GM12878 (cell line): ENCODE results near the gene CXCR6. TPM values are rescaled to one million over a fixed set of nuclear protein-coding genes. Genes with fewer than 3 reads are reported as not detected.

Source experiments
- CHD4 ChIP-seq: fragments of 200-600 bp; sonication (generic); IDR thresholded peaks from 2 replicates; pipeline ENCODE4 v1.6.1; 2016; ENCODE audit warnings: mild to moderate bottlenecking
- HDGF ChIP-seq: fragments of 450-650 bp; IDR thresholded peaks from 2 replicates; pipeline ENCODE4 v1.6.1; 2016; ENCODE audit warnings: antibody characterized with exemption
- KAT2A ChIP-seq: conservative IDR thresholded peaks from 2 replicates; pipeline ENCODE4 v1.6.1; 2011; ENCODE audit warnings: low read depth, low read length; ENCODE audit not compliant: control insufficient read depth
- RCOR1 ChIP-seq: conservative IDR thresholded peaks from 2 replicates; pipeline ENCODE4 v1.6.1; 2012; ENCODE audit warnings: low read depth, low read length, improper control_type of control experiment
- SMC3 ChIP-seq: IDR thresholded peaks from 2 replicates; pipeline ENCODE4 v1.6.1; 2011; ENCODE audit warnings: low read length, improper control_type of control experiment, borderline replicate concordance
- SRF ChIP-seq, 2 experiments: IDR thresholded peaks; 2 replicates each; pipeline ENCODE4 v1.6.1; 2011; ENCODE audit warnings: low read depth in 2 of 2, low read length in 2 of 2, mild to moderate bottlenecking in 1 of 2, moderate library complexity in 1 of 2
- polyA plus RNA-seq, 11 experiments: library from polyadenylated mRNA; depleted of rRNA in 4 of 11; unstranded in 6 of 11; stranded (reverse) in 5 of 11; fragments of >200 nt; fragmentation: Nextera tagmentation in 4 of 11; fragmentation: Illumina TruSeq in 1 of 11; extraction: Ambion mirVana in 4 of 11; extraction: Trizol in 1 of 11; gene quantifications; 1 replicate in 1 of 11; 2 replicates in 10 of 11; pipeline versions ENCODE4 v1.2.1 to v1.2.3, GENCODE V29; 2011 to 2016; ENCODE audit warnings: inconsistent platforms in 2 of 11, missing spikeins in 2 of 11, low read depth in 1 of 11
- total RNA-seq, 4 experiments: library from RNA; depleted of rRNA in 3 of 4; stranded (reverse); fragments of >200 nt in 3 of 4; fragmentation: Illumina TruSeq in 1 of 4; extraction: Trizol in 1 of 4; gene quantifications; 2 replicates each; pipeline versions ENCODE4 v1.2.1 to v1.2.3, GENCODE V29; 2013 to 2021
- TF ChIP-seq, protein P1 (sequence below): fragments of 450-650 bp; IDR thresholded peaks from 2 replicates; pipeline ENCODE4 v1.6.1; 2017; ENCODE audit warnings: mild to moderate bottlenecking, moderate library complexity
- TF ChIP-seq, protein P2 (sequence below): fragments of 450-650 bp; IDR thresholded peaks from 2 replicates; pipeline ENCODE4 v1.6.1; 2017; ENCODE audit warnings: low read depth, mild to moderate bottlenecking, moderate library complexity

Gene CXCR6
- total and polyA plus RNA-seq, 10 of the 15 experiments (the other 5 are each of a cell fraction or from before 2014, with no cell fraction given), result 0.04 to 0.20 (median 0.12) TPM; not detected in 5

DNA sequence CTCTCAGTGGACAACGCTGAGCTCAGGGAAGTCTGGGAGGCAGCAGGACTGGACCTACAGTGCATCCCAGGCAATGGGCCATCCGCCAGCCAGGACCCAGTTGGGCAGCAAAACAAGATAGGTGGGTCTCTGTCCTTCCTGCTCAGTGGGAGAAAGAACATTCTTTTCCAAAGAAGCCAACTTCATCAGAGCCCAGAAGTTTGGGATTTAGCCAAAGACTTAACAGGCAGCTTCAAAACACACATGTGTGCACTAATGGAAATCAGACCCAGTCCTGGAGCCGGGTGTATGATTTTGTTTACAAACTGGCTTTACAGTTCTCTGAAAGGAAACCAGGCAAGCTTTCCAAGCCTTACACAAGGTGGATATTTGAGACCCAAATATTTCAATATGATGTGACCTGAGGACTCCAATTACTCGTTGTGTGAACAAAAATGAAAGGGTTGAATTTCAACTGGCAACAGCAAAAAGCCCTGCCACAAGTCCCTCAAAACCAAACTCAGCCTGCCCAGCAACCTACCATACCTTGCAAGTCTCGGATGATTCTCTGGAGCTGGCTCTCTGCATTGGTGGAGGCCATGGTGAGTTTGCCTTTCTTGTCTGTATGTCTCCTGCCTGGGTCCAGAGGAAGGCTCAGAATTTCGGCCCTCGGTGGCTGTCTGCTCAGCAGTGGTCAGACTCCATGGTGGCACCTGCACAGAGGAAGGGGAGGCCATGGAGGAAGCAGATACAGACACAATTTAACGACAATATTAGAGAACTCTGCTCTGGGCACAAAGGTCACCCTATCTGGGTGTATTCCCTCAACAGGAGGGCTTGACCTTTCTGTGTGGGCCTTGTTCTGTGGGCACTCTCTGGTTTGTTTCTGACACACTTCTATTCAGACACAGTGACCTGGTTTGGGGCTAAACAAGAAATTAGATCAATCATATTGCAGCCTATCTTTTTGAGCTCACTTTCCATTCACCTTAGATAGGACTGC, 41.4 kb downstream of the CXCR6 start (continued):
- TF ChIP-seq, protein P1, sequence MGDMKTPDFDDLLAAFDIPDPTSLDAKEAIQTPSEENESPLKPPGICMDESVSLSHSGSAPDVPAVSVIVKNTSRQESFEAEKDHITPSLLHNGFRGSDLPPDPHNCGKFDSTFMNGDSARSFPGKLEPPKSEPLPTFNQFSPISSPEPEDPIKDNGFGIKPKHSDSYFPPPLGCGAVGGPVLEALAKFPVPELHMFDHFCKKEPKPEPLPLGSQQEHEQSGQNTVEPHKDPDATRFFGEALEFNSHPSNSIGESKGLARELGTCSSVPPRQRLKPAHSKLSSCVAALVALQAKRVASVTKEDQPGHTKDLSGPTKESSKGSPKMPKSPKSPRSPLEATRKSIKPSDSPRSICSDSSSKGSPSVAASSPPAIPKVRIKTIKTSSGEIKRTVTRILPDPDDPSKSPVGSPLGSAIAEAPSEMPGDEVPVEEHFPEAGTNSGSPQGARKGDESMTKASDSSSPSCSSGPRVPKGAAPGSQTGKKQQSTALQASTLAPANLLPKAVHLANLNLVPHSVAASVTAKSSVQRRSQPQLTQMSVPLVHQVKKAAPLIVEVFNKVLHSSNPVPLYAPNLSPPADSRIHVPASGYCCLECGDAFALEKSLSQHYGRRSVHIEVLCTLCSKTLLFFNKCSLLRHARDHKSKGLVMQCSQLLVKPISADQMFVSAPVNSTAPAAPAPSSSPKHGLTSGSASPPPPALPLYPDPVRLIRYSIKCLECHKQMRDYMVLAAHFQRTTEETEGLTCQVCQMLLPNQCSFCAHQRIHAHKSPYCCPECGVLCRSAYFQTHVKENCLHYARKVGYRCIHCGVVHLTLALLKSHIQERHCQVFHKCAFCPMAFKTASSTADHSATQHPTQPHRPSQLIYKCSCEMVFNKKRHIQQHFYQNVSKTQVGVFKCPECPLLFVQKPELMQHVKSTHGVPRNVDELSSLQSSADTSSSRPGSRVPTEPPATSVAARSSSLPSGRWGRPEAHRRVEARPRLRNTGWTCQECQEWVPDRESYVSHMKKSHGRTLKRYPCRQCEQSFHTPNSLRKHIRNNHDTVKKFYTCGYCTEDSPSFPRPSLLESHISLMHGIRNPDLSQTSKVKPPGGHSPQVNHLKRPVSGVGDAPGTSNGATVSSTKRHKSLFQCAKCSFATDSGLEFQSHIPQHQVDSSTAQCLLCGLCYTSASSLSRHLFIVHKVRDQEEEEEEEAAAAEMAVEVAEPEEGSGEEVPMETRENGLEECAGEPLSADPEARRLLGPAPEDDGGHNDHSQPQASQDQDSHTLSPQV, result no peak
- TF ChIP-seq RCOR1 (no peak), SMC3 (no peak), KAT2A (no peak), CHD4 (no peak), HDGF (no peak), SRF (IDR thresholded peaks at IDR 0.05; ENCODE audit: low read depth in 2 of 2, low read length in 2 of 2) (no peak)
- TF ChIP-seq, protein P2, sequence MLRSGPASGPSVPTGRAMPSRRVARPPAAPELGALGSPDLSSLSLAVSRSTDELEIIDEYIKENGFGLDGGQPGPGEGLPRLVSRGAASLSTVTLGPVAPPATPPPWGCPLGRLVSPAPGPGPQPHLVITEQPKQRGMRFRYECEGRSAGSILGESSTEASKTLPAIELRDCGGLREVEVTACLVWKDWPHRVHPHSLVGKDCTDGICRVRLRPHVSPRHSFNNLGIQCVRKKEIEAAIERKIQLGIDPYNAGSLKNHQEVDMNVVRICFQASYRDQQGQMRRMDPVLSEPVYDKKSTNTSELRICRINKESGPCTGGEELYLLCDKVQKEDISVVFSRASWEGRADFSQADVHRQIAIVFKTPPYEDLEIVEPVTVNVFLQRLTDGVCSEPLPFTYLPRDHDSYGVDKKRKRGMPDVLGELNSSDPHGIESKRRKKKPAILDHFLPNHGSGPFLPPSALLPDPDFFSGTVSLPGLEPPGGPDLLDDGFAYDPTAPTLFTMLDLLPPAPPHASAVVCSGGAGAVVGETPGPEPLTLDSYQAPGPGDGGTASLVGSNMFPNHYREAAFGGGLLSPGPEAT, result no peak
